ENCODE measurements around the gene CACNA2D3.
"Not testable (repeated sequence)": the region's sequence is repeated elsewhere in the genome, so short reads cannot be mapped to it uniquely, and the experiment has no call there.

CACNA2D3 gene

GRCh38 chr3:54591157-54591556, 468.8 kb downstream of the CACNA2D3 start:
- DNase-seq, result no peak

- no peak for DNase-seq
Observed at GRCh38 chr3:54593653-54594052, 471.3 kb downstream of the CACNA2D3 start.

GRCh38 chr3:54596087-54596486, 473.7 kb downstream of the CACNA2D3 start:
- no peak for DNase-seq

- DNase-seq, result no peak
Observed at GRCh38 chr3:54599716-54600115, 477.4 kb downstream of the CACNA2D3 start.

- DNase-seq, result no peak
Observed at GRCh38 chr3:54600441-54601204, 478.3 kb downstream of the CACNA2D3 start.

- no peak for DNase-seq
Observed at GRCh38 chr3:54604495-54604894, 482.1 kb downstream of the CACNA2D3 start.

- DNase-seq, result no peak
Observed at GRCh38 chr3:54608041-54608440, 485.7 kb downstream of the CACNA2D3 start.

GRCh38 chr3:54619053-54619452, 496.7 kb downstream of the CACNA2D3 start:
- no peak for DNase-seq

- DNase-seq, result no peak
Observed at GRCh38 chr3:54619531-54619930, 497.2 kb downstream of the CACNA2D3 start.

GRCh38 chr3:54621184-54621583, 498.8 kb downstream of the CACNA2D3 start:
- DNase-seq, result no peak

- no peak for DNase-seq
Observed at GRCh38 chr3:54622678-54623077, 500.3 kb downstream of the CACNA2D3 start.

GRCh38 chr3:54625805-54626787, 503.7 kb downstream of the CACNA2D3 start:
- no peak for DNase-seq

GRCh38 chr3:54628888-54629441, 506.6 kb downstream of the CACNA2D3 start:
- DNase-seq, result no peak

- no peak for DNase-seq
Observed at GRCh38 chr3:54630101-54630623, 507.8 kb downstream of the CACNA2D3 start.

- not testable (repeated sequence) for DNase-seq
Observed at GRCh38 chr3:54631001-54631400, 508.6 kb downstream of the CACNA2D3 start.

GRCh38 chr3:54631516-54632325, 509.4 kb downstream of the CACNA2D3 start:
- DNase-seq, result no peak

GRCh38 chr3:54632326-54632665, 509.9 kb downstream of the CACNA2D3 start:
- no peak for DNase-seq

- no peak for DNase-seq
Observed at GRCh38 chr3:54632834-54633233, 510.5 kb downstream of the CACNA2D3 start.

- DNase-seq, result no peak
Observed at GRCh38 chr3:54633444-54634121, 511.2 kb downstream of the CACNA2D3 start.

- no peak for DNase-seq
Observed at GRCh38 chr3:54634122-54634469, 511.7 kb downstream of the CACNA2D3 start.

GRCh38 chr3:54639790-54640372, 517.5 kb downstream of the CACNA2D3 start:
- DNase-seq, result not testable (repeated sequence)
